Activated gamma-delta T cell (primary cell): ENCODE measurements around the gene KRT37.
"Not testable (repeated sequence)": the region's sequence is repeated elsewhere in the genome, so short reads cannot be mapped to it uniquely, and the experiment has no call there.

Experiments used
- DNase-seq: peaks from one replicate; lab custom pipeline; 2025; lab: John Stamatoyannopoulos, UW

The KRT37 gene

DNA sequence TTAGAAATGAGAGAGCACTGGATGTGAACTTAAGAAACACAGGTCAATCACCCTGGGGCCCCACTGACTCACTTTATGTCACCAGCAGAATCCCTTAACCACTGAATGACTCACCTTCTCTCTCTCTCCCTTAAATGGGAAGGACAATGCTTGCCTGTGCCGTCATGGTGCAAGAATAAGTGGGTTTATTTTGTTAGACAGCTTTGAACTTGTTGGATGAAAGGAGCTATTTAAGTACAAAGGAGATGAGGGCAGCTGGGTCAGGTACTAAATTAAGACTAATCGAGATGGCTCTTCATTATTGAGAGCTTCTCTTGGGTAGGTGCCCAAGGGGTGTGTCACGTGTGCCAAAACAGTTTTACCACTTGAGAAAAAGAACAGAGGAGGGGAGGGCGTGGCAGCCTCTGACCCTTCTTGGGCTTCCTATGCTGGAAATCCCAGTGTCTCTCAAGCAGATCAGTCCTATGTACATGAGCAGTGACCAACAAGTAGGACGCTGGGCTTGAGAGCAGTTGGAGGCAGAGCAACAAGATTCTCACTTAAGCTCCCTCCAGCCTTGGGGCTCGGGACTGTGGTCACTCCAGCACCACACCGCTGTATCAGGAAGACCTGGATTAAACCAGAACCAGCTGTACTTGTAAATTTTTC, 20.2 kb downstream of the KRT37 start:
- DNase-seq, result no peak

DNA sequence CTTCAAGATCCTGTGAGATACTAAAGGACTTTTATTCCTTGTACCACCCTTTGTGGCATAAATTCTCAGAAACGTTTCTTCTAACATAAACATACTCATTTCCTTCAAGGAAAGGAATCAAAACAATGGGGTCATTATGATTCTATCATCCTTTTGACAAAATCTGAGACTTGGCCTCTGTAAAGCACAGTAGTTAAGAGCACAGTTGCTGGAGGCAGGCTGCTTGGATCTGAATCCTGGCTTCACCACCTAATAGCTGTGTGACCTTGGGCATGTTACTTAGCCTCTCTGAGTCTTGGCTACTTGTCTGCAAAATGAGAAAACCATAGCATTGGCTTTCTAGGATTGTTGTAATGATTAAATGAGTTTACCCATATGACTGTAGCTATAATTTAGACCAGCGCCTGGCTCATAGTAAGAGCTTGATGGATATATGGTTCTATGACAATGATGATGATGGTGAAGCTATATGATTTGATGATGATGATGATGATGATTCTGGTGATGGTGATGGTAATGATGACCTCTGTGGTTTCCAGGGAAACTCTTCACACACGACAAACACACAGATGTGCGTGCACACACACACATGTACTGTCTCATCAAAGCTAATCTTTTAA, 20.9 kb downstream of the KRT37 start:
- no peak for DNase-seq

DNA sequence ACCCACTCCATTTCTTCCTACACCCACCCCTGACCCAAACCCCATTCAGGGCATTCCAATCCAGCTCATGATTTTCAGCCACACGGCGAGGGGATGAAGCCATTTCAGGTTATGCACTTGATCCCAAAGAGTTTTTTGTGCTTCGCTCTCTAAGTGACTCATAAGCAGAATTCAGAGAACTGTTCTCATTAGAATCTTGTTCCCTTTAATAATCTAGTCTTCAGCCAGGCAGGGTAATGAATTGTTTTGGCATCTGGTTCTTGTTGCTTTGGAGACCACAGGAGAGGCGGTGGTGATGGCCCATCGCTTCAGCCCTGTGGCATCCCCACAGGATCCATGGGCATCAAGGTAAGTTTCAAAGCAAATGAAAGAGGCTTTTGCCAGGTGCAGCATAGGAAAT, 22.2 kb downstream of the KRT37 start:
- DNase-seq, result no peak

DNA sequence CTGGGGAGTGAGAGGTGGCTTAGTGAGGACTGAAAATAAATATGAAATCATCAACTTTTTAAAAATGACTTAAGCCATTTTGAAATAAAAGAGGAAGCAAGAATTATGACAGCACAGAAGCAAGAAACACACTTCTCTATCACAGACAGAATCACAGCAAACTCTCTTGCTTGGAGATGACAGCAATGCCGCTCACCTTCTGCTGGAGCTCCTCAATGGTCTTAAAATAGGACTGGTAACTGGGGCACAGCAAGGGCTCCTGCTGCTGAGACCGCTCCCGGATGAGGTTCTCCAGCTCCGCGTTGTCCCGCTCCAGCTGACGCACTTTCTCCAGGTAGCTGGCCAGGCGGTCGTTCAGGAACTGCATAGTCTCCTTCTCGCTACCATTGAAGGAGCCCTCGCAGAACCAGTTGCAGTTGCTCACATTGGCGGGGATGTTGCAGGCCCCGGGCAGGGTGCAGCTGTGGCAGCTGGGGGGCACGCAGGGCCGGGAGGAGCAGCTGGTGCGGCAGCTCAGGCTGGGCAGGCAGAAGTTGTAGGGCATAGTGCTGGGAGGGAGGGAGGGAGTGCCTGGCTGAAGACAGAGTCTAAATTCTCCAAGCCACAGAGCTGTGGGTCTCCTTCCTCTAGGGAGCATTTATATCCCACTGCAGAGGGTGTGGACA, 27.3 kb downstream of the KRT37 start, which contains the start of gene KRT31:
KRT31 (minus strand) TSS at position 613 of the 665 bp plus-strand sequence; CDS start at position 544, 69 bp downstream.
- no peak for DNase-seq

GRCh38 chr17:41396340-41396739, 28.0 kb downstream of the KRT37 start:
- DNase-seq, result no peak

GRCh38 chr17:41395611-41396010, 28.8 kb downstream of the KRT37 start:
- DNase-seq, result no peak

DNA sequence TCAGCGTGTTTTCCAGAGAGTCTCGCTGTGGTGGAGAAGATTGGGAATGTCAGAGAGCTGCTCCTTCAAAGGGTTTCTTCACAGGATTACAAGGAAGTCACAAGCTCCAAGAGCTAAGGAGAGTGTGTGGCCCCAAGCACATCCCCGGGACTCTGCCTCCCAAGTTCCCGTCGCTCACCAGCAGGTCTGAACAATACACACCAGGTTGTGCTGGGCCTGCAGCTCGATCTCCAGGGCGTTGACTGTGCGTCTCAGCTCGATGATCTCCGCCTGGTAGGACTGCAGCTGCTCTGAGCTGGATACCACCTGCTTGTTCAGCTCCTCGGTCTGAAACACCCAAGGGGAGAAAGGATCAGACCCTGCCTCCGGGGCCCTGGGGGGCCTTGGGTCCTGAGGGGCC, 29.3 kb downstream of the KRT37 start:
- DNase-seq, result not testable (repeated sequence)

- DNase-seq, result no peak
These were observed 30.0 kb downstream of the KRT37 start for GRCh38 chr17:41394254-41394996.

- no peak for DNase-seq
These were observed 30.6 kb downstream of the KRT37 start for GRCh38 chr17:41393826-41394225.

GRCh38 chr17:41393294-41393693, 31.1 kb downstream of the KRT37 start:
- no peak for DNase-seq

DNA sequence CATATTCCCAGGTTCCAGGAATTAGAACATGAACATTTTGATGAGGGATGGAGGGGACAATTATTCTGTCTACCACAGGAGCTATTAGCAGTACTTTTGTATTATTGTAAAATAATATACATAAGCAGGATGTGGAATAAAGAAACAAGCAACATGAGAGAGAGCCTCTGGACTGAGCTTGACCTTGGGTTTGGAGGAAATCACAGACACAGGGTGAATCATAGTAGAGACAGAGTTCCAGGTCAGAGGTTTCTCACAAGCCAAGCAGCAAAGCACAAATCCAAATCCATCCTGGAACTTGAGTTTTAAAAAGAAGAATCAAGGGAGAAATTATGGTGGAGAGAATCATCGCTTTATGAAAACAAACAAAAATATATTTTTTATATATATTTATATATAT, 32.1 kb downstream of the KRT37 start:
- no peak for DNase-seq

DNA sequence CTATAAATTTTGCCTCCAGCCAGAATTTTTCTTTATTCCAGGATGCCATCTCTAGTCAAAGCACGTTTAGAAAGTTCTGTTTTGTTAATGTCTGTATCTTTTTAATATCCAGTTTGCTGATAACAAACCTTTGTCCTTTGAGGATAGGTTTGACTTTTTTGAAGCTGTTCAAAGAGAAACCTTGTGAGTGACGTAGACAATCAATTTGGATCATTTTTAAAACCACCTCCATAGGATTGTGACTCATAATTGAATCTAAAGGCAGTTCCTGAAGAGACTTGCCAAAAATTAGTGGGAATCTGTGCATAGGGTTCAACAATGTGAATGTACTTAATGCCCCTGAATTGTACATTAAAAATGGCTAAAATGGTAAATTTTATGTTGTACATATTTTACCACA, 32.9 kb downstream of the KRT37 start:
- DNase-seq, result no peak

DNA sequence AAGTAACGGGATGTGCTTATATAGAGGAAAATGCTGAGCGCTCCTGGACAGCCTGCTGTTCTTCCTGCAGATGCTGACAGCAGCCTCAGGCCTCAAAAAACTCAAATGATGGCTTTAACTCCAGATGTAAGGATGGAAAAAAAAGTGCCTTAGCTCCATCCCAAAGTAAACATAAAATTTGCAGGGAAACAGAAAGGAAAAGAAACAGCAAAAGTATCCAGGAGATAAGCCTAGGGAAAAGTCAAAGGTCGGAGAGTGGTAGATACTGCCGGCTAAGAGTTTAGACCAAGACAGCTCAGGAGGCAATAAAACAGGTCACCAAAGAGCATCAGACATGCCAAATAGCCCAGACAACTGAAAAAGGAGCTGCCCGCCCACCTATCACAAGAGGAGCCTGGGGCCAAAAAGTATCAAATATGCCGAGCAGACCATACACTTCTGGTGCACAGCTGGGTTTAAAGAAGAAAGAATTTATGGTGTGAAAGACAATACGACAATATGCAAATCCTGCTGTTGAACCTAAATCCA, 33.9 kb downstream of the KRT37 start:
- DNase-seq, result no peak

DNA sequence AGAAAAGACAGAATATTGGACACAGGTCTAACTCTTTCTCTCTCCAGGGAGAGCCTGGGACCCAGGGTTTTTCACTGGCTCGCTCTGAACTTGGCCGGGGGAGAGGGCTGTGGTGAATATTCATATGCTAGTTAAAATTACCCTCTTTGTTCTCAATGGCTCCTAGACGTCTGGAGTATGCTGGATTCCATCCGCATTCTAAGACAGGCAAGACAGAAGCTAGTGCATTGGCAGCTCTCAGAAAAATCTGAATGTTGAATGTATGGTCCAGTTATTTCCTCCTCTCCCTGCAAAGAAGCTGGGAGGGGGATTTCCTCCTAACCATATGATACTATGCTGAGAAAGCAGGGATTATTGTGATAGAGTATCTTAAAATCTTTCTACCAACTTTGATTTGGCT, 36.7 kb downstream of the KRT37 start:
- DNase-seq, result no peak

GRCh38 chr17:41386227-41386626, 38.2 kb downstream of the KRT37 start:
- no peak for DNase-seq

DNA sequence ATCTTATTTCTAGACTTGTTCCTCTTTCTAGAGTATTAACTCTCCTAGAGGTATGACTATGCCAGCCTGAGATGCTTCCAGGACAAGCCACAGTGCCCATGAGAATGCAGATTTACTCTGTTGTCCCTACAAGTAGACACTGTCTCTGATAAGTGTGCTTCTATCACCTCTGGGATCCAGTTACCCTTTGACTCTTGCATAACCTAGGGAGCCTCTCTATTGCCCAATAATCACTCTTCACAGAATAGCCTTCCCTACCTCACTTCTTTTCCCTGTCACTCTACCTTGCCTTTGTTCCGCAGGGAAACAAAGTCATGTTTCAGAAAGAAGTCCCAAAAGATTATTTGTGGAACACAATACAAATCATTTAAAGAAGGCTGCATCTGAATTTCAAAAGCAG, 40.7 kb downstream of the KRT37 start:
- DNase-seq, result no peak

DNA sequence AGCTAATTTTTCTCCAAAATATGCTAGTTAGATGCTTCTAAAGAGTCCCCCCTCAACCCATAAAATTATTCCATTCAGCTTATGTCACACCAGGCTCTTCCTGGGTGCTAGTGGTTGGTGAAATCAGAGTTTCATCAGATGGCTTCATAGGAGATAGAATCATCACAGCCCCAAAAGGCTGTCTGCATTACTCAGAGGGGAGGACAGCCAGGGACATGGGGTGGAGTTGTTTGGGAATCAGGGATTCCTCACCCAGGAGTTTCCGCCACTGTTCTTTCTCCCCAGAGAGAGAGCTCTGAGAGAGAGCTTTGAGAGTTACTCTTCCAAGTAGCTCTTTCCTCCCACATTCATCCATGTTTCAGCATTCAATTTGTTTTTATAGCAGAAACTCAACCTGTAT, 42.0 kb downstream of the KRT37 start:
- DNase-seq, result no peak

DNA sequence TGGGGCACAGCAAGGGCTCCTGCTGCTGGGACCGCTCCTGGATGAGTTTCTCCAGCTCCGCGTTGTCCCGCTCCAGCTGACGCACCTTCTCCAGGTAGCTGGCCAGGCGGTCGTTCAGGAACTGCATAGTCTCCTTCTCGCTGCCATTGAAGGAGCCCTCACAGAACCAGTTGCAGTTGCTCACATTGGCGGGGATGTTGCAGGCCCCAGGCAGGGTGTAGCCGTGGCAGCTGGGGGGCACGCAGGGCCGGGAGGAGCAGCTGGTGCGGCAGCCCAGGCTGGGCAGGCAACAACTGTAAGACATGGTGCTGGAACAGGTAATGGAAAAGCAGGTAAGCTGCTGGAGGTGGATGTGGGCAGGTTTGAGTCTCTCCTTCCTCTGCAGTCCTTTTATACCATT, 42.4 kb downstream of the KRT37 start, which contains the start of gene KRT34:
KRT34 (minus strand) TSS at position 364 of the 400 bp plus-strand sequence; CDS start at position 304, 60 bp downstream.
- DNase-seq, result not testable (repeated sequence)

- DNase-seq, result not testable (repeated sequence)
These were observed 44.3 kb downstream of the KRT37 start for GRCh38 chr17:41380091-41380490.

- DNase-seq, result no peak
These were observed 46.8 kb downstream of the KRT37 start for GRCh38 chr17:41377546-41377945.
